Liver (tissue), 9 donors: ENCODE results near the gene SLFN11. TPM values are rescaled to one million over a fixed set of nuclear protein-coding genes. Genes with fewer than 3 reads are reported as not detected.
"Not testable (repeated sequence)": the region's sequence is repeated elsewhere in the genome, so short reads cannot be mapped to it uniquely, and the experiment has no call there.

Source experiments
- DNase-seq: peaks from one replicate; pipeline ENCODE4 v3.0.0-alpha.2; 2017; ENCODE audit warnings: low spot score
- H3K27ac ChIP-seq, 2 donors: one replicate each; pipeline ENCODE4 v1.7.0; 2013; ENCODE audit warnings: inconsistent platforms in 2 of 2, low read length in 2 of 2, control low read depth in 1 of 2, low read depth in 1 of 2, mild to moderate bottlenecking in 1 of 2
- H3K27me3 ChIP-seq, 4 donors: one replicate each; pipeline versions ENCODE4 v1.6.1 to v1.7.0; 2013; ENCODE audit warnings: low read length in 3 of 4, inconsistent platforms in 1 of 4, mild to moderate bottlenecking in 1 of 4, moderate library complexity in 1 of 4; ENCODE audit not compliant: control insufficient read depth in 4 of 4, insufficient read depth in 4 of 4
- H3K36me3 ChIP-seq, 4 donors: one replicate each; pipeline versions ENCODE4 v1.6.1 to v1.7.0; 2013; ENCODE audit warnings: low read length in 3 of 4, mild to moderate bottlenecking in 3 of 4, low read depth in 1 of 4, moderate library complexity in 1 of 4; ENCODE audit not compliant: control insufficient read depth in 4 of 4, insufficient read depth in 3 of 4
- H3K4me1 ChIP-seq, 4 donors: one replicate each; pipeline versions ENCODE4 v1.6.1 to v1.7.0; 2013; ENCODE audit warnings: low read length in 3 of 4, mild to moderate bottlenecking in 3 of 4, moderate library complexity in 1 of 4; ENCODE audit not compliant: control insufficient read depth in 4 of 4, insufficient read depth in 4 of 4
- H3K4me3 ChIP-seq, 3 donors: one replicate each; pipeline versions ENCODE4 v1.6.1 to v1.7.0; 2013; ENCODE audit warnings: low read length in 3 of 3, control low read depth in 1 of 3, low read depth in 1 of 3, mild to moderate bottlenecking in 1 of 3
- H3K9ac ChIP-seq, 2 donors: one replicate each; pipeline ENCODE4 v1.7.0; 2013; ENCODE audit warnings: low read length in 2 of 2, mild to moderate bottlenecking in 2 of 2, moderate library complexity in 2 of 2, control low read depth in 1 of 2, low read depth in 1 of 2
- H3K9me3 ChIP-seq, 4 donors: one replicate each; pipeline versions ENCODE4 v1.6.1 to v1.7.0; 2013; ENCODE audit warnings: low read length in 3 of 4; ENCODE audit not compliant: control insufficient read depth in 4 of 4
- EGR1 ChIP-seq, 2 donors: IDR thresholded peaks; 2 replicates each; pipeline ENCODE4 v1.6.1; 2016 to 2018; ENCODE audit warnings: antibody characterized with exemption in 2 of 2, low read depth in 2 of 2
- FOXA2 ChIP-seq: IDR thresholded peaks from 2 replicates; pipeline ENCODE4 v1.6.1; 2016; ENCODE audit warnings: antibody characterized with exemption
- GABPA ChIP-seq, 2 donors: IDR thresholded peaks in 1 of 2; conservative IDR thresholded peaks in 1 of 2; 2 replicates each; pipeline ENCODE4 v1.6.1; 2016; ENCODE audit warnings: antibody characterized with exemption in 2 of 2, mild to moderate bottlenecking in 1 of 2, moderate library complexity in 1 of 2
- HNF4A ChIP-seq, 2 donors: conservative IDR thresholded peaks; 2 replicates each; pipeline ENCODE4 v1.6.1; 2016; ENCODE audit warnings: antibody characterized with exemption in 2 of 2, mild to moderate bottlenecking in 2 of 2
- JUND ChIP-seq, 2 donors: IDR thresholded peaks; 2 replicates each; pipeline ENCODE4 v1.6.1; 2016; ENCODE audit warnings: antibody characterized with exemption in 2 of 2
- NR2F2 ChIP-seq: IDR thresholded peaks from 2 replicates; pipeline ENCODE4 v1.6.1; 2016; ENCODE audit warnings: antibody characterized with exemption
- RXRA ChIP-seq, 2 donors: IDR thresholded peaks; 2 replicates each; pipeline ENCODE4 v1.6.1; 2017 to 2018; ENCODE audit warnings: antibody characterized with exemption in 2 of 2, mild to moderate bottlenecking in 1 of 2
- SP1 ChIP-seq: IDR thresholded peaks from 2 replicates; pipeline ENCODE4 v1.6.1; 2018; ENCODE audit warnings: antibody characterized with exemption, mild to moderate bottlenecking
- YY1 ChIP-seq: IDR thresholded peaks from 2 replicates; pipeline ENCODE4 v1.6.1; 2016; ENCODE audit warnings: antibody characterized with exemption, mild to moderate bottlenecking
- WGBS: extraction: QIAGEN DNeasy Blood & Tissue Kit; methylation state at CpG from one replicate; pipeline ENCODE4 v1.1.7; 2013; 5-methylcytosine and 5-hydroxymethylcytosine counted together
- polyA plus RNA-seq, 2 donors: library from polyadenylated mRNA; stranded (reverse) in 1 of 2; unstranded in 1 of 2; fragments of 200-250 nt in 1 of 2; fragments of >200 nt in 1 of 2; fragmentation: Nextera tagmentation in 1 of 2; extraction: Ambion mirVana in 1 of 2; gene quantifications; one replicate each; pipeline versions ENCODE4 v1.2.1 to v1.2.3, GENCODE V29; 2013 to 2015
- total RNA-seq, 2 donors: library from RNA; depleted of rRNA; stranded (reverse); fragments of >200 nt; gene quantifications; one replicate each; pipeline ENCODE4 v1.2.3, GENCODE V29; 2014
- TF ChIP-seq, protein P1 (sequence below): fragments of 150-350 bp; IDR thresholded peaks from 2 replicates; pipeline ENCODE4 v1.5.1; 2017; ENCODE audit warnings: improper control_type of control experiment, low read depth, low read length; ENCODE audit not compliant: missing input control
- TF ChIP-seq, protein P2 (sequence below): IDR thresholded peaks from 2 replicates; pipeline ENCODE4 v1.6.1; 2016; ENCODE audit warnings: antibody characterized with exemption
- TF ChIP-seq, protein P3 (sequence below): IDR thresholded peaks from 2 replicates; pipeline ENCODE4 v1.6.1; 2016; ENCODE audit warnings: antibody characterized with exemption
- donor health status: healthy.
- donor health status: healthy.
- donor health status: healthy.
- donor health status: healthy.
- donor health status: healthy.

The SLFN11 gene
- total and polyA plus RNA-seq, 4 donors: 1.6 to 18.7 (median 6.2) TPM

DNA sequence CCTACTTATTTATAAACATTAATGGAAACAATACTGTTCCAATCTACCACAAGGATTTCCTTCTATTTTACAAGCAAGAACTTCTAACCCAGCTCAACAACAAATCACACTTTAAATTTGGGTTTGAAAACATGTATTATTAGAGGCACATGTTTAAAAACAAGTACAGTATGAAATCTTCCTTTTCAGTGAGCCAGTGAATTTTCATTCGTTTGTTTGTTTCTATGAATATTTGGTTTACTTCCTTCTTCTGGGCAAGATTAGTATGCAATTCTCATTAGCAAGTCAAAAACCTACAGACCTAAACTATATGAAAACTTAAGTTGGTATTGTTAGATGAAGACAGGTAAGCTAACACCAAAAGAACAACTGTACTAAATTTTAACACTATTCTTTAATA lies 33.1 kb upstream of the SLFN11 start:
- H3K4me3 ChIP-seq: no peak overlapping the region
- peaks cover 0 to 3% (median 0%) of the 10 kb centered on the region in 4 donors for H3K36me3 ChIP-seq
- H3K9me3 ChIP-seq: peaks cover 0 to 3% (median 0%) of the 10 kb centered on the region in 4 donors
- no peak for TF ChIP-seq FOXA2
- TF ChIP-seq, protein P1, sequence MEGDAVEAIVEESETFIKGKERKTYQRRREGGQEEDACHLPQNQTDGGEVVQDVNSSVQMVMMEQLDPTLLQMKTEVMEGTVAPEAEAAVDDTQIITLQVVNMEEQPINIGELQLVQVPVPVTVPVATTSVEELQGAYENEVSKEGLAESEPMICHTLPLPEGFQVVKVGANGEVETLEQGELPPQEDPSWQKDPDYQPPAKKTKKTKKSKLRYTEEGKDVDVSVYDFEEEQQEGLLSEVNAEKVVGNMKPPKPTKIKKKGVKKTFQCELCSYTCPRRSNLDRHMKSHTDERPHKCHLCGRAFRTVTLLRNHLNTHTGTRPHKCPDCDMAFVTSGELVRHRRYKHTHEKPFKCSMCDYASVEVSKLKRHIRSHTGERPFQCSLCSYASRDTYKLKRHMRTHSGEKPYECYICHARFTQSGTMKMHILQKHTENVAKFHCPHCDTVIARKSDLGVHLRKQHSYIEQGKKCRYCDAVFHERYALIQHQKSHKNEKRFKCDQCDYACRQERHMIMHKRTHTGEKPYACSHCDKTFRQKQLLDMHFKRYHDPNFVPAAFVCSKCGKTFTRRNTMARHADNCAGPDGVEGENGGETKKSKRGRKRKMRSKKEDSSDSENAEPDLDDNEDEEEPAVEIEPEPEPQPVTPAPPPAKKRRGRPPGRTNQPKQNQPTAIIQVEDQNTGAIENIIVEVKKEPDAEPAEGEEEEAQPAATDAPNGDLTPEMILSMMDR: no peak
- TF ChIP-seq GABPA (IDR thresholded peaks at IDR 0.05 in 1 of 2, conservative IDR thresholded peaks at IDR 0.05 in 1 of 2): no peak
- TF ChIP-seq RXRA (IDR thresholded peaks at IDR 0.05): no peak
- TF ChIP-seq JUND (IDR thresholded peaks at IDR 0.05): no peak
- TF ChIP-seq, protein P2, sequence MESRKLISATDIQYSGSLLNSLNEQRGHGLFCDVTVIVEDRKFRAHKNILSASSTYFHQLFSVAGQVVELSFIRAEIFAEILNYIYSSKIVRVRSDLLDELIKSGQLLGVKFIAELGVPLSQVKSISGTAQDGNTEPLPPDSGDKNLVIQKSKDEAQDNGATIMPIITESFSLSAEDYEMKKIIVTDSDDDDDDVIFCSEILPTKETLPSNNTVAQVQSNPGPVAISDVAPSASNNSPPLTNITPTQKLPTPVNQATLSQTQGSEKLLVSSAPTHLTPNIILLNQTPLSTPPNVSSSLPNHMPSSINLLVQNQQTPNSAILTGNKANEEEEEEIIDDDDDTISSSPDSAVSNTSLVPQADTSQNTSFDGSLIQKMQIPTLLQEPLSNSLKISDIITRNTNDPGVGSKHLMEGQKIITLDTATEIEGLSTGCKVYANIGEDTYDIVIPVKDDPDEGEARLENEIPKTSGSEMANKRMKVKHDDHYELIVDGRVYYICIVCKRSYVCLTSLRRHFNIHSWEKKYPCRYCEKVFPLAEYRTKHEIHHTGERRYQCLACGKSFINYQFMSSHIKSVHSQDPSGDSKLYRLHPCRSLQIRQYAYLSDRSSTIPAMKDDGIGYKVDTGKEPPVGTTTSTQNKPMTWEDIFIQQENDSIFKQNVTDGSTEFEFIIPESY: no peak
- TF ChIP-seq, protein P3, sequence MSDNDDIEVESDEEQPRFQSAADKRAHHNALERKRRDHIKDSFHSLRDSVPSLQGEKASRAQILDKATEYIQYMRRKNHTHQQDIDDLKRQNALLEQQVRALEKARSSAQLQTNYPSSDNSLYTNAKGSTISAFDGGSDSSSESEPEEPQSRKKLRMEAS: no peak
- TF ChIP-seq EGR1 (IDR thresholded peaks at IDR 0.05; ENCODE audit: low read depth in 2 of 2): no peak
- TF ChIP-seq YY1: no peak
- H3K27me3 ChIP-seq: peaks cover 0 to 2% (median 0%) of the 10 kb centered on the region in 4 donors
- no peak overlapping the region for H3K9ac ChIP-seq
- WGBS: 74% methylated on average over 1 of the region's 1 CpG
- H3K27ac ChIP-seq: no peak overlapping the region
- no peaks in the 10 kb centered on the region for H3K4me1 ChIP-seq
- no peak for DNase-seq

DNA sequence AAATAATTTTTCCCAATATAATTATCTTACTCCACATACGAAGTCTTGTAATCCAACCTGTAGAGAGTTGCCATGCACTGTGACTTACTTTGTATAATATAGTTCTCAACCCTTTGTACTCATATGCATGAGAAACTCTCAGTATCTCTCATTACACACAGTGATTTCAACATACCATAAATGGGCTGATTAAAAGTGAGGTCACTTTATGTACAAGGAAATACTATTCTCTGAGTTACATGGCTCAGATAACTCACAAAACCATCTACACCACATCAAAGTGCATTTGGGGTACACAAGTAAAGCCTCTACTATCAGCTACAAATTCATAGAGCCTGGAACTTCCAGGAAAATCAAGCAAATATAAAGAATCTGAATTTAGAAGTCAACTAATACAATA lies 30.9 kb upstream of the SLFN11 start:
- WGBS: 85% methylated on average over 1 of the region's 1 CpG
- Histone ChIP-seq H3K4me3 (no peak overlapping the region), H3K9me3 (peaks cover 0 to 3% (median 1%) of the 10 kb centered on the region in 4 donors), H3K9ac (no peak overlapping the region), H3K4me1 (no peaks in the 10 kb centered on the region), H3K27ac (no peak overlapping the region), H3K27me3 (peaks cover 0 to 2% (median 0%) of the 10 kb centered on the region in 4 donors), H3K36me3 (peaks cover 0 to 3% (median 0%) of the 10 kb centered on the region in 4 donors)
- TF ChIP-seq NR2F2: no peak
- TF ChIP-seq, protein P1: no peak
- no peak for TF ChIP-seq HNF4A (conservative IDR thresholded peaks at IDR 0.05)
- TF ChIP-seq FOXA2: no peak
- TF ChIP-seq, protein P2: no peak
- TF ChIP-seq SP1: no peak
- TF ChIP-seq JUND (IDR thresholded peaks at IDR 0.05): no peak
- TF ChIP-seq, protein P3: no peak
- no peak for TF ChIP-seq EGR1 (IDR thresholded peaks at IDR 0.05; ENCODE audit: low read depth in 2 of 2)
- no peak for DNase-seq

DNA sequence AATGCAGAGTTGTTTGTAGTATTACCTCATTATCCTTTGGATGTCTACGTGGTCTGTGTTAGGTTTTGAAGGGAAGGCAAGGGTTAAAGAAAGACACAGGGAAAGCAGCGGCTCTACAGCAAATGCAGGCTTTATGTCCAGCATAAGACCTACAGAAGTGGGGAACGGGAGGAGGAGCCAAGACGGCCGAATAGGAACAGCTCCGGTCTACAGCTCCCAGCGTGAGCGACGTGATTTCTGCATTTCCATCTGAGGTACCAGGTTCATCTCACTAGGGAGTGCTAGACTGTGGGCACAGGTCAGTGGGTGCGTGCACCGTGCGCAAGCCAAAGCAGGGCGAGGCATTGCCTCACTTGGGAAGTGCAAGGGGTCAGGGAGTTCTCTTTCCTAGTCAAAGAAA lies 20.4 kb upstream of the SLFN11 start:
- not testable (repeated sequence) for H3K27me3 ChIP-seq, H3K36me3 ChIP-seq, H3K4me1 ChIP-seq, H3K27ac ChIP-seq, H3K4me3 ChIP-seq, H3K9ac ChIP-seq, H3K9me3 ChIP-seq, DNase-seq
- 90% methylated on average over 13 of the region's 13 CpGs for WGBS
